HCT116 (cell line): ENCODE results near the gene CARMIL1. TPM values are rescaled to one million over a fixed set of nuclear protein-coding genes. Genes with fewer than 3 reads are reported as not detected.

Experiments
- ATAC-seq: fragments of 200-7000 bp; cut with Tn5 transposase; 2 replicates; pipeline ENCODE4 v1.9.1; 2020; ENCODE audit warnings: mild to moderate bottlenecking, moderate library complexity
- BruUV-seq: library from RNA; stranded (reverse); fragments of 400-500 nt; replicated peaks from 2 replicates; lab custom pipeline; 2021; lab: Mats Ljungman, UMichigan
- CTCF ChIA-PET: fragments of 300-600 bp; sonication (Branson Sonifier 250); formaldehyde crosslinking; loops from one replicate; lab custom pipeline; 2021; ENCODE audit warnings: antibody characterized with exemption; lab: Charles Lee
- POLR2A ChIA-PET: fragments of 300-600, 350-600 bp; sonication (Branson Sonifier 250); formaldehyde crosslinking; loops from one replicate; lab custom pipeline; 2021; ENCODE audit warnings: antibody characterized with exemption; lab: Charles Lee
- RAD21 ChIA-PET, 2 experiments: fragments of 300-600 bp; sonication (Branson Sonifier 250); formaldehyde crosslinking; loops; one replicate each; lab custom pipeline; 2023; ENCODE audit warnings: low total read pairs in 2 of 2; ENCODE audit not compliant: uncharacterized antibody in 2 of 2, unreplicated experiment in 2 of 2, low non-redundant PET in 1 of 2; lab: Charles Lee
- DNase-seq: peaks from one replicate; pipeline ENCODE4 v3.0.0-alpha.2; 2010; ENCODE audit warnings: low read depth, low spot score
- H2AFZ ChIP-seq: fragments of 200-600 bp; shearing (Covaris generic), sonication (generic); 2 replicates; pipeline ENCODE4 v1.6.1; 2017; ENCODE audit warnings: low read depth, mixed run types, mixed read lengths, antibody characterized with exemption, low read length; ENCODE audit not compliant: poor library complexity, severe bottlenecking
- H3K27ac ChIP-seq: 2 replicates; pipeline ENCODE4 v1.5.1; 2012; ENCODE audit warnings: low read depth, low read length
- H3K27me3 ChIP-seq: fragments of 200-600 bp; sonication (generic); 2 replicates; pipeline ENCODE4 v1.6.1; 2016; ENCODE audit warnings: mixed run types, low read length, mixed read lengths; ENCODE audit not compliant: insufficient read depth
- H3K36me3 ChIP-seq, 2 experiments: fragments of 200-500 bp in 1 of 2; fragments of 200-600 bp in 1 of 2; sonication (Bioruptor generic) in 1 of 2; sonication (generic) in 1 of 2; 2 replicates each; pipeline versions ENCODE4 v1.5.1 to v1.6.1; 2014 to 2016; ENCODE audit warnings: low read length in 2 of 2, inconsistent platforms in 1 of 2, mixed read lengths in 1 of 2, mixed run types in 1 of 2; ENCODE audit not compliant: insufficient read depth in 2 of 2, control insufficient read depth in 1 of 2
- H3K4me1 ChIP-seq, 2 experiments: fragments of 200-600 bp in 1 of 2; sonication (generic) in 1 of 2; 2 replicates each; pipeline versions ENCODE4 v1.5.1 to v1.6.1; 2012 to 2017; ENCODE audit warnings: low read length in 2 of 2, inconsistent platforms in 1 of 2, mild to moderate bottlenecking in 1 of 2, mixed read lengths in 1 of 2, mixed run types in 1 of 2, moderate library complexity in 1 of 2; ENCODE audit not compliant: insufficient read depth in 2 of 2, control insufficient read depth in 1 of 2
- H3K4me2 ChIP-seq: fragments of 200-600 bp; sonication (generic); 2 replicates; pipeline ENCODE4 v1.6.1; 2017; ENCODE audit warnings: mixed run types, low read length, mixed read lengths
- H3K4me3 ChIP-seq, 2 experiments: fragments of 200-600 bp in 1 of 2; sonication (generic) in 1 of 2; replicated peaks in 1 of 2; 2 replicates each; pipeline ENCODE4 v1.5.1; 2011 to 2016; ENCODE audit warnings: low read length in 2 of 2, control low read depth in 1 of 2, low read depth in 1 of 2, mild to moderate bottlenecking in 1 of 2, mixed read lengths in 1 of 2, mixed run types in 1 of 2
- H3K79me2 ChIP-seq: fragments of 200-600 bp; sonication (generic); 2 replicates; pipeline ENCODE4 v1.6.1; 2017; ENCODE audit warnings: mild to moderate bottlenecking, mixed run types, low read length, moderate library complexity, mixed read lengths; ENCODE audit not compliant: insufficient read depth
- H3K9ac ChIP-seq: fragments of 200-600 bp; sonication (generic); 2 replicates; pipeline ENCODE4 v1.6.1; 2016; ENCODE audit warnings: low read length, mixed read lengths
- H3K9me2 ChIP-seq: fragments of 200-600 bp; sonication (generic), shearing (Covaris generic); 2 replicates; pipeline ENCODE4 v1.6.1; 2017; ENCODE audit warnings: mixed run types, mild to moderate bottlenecking, moderate library complexity; ENCODE audit not compliant: insufficient read depth
- H3K9me3 ChIP-seq, 2 experiments: fragments of 200-500 bp in 1 of 2; fragments of 200-600 bp in 1 of 2; sonication (Bioruptor generic) in 1 of 2; sonication (generic) in 1 of 2; 2 replicates each; pipeline ENCODE4 v1.6.1; 2014 to 2017; ENCODE audit warnings: low read length in 2 of 2, mixed read lengths in 2 of 2, inconsistent platforms in 1 of 2, low read depth in 1 of 2, mild to moderate bottlenecking in 1 of 2, mixed run types in 1 of 2, moderate library complexity in 1 of 2; ENCODE audit not compliant: control insufficient read depth in 1 of 2, insufficient read depth in 1 of 2
- H4K20me1 ChIP-seq: fragments of 200-600 bp; sonication (generic), shearing (Covaris generic); 2 replicates; pipeline ENCODE4 v1.6.1; 2017; ENCODE audit warnings: mixed run types, mild to moderate bottlenecking, moderate library complexity; ENCODE audit not compliant: insufficient read depth
- FOSL1 ChIP-seq: IDR thresholded peaks from 2 replicates; pipeline ENCODE4 v1.6.1; 2012; ENCODE audit warnings: low read depth
- JUND ChIP-seq: IDR thresholded peaks from 2 replicates; pipeline ENCODE4 v1.6.1; 2012
- RAD21 ChIP-seq: IDR thresholded peaks from 2 replicates; pipeline ENCODE4 v1.6.1; 2012; ENCODE audit warnings: low read depth, mild to moderate bottlenecking
- SIN3A ChIP-seq: IDR thresholded peaks from 2 replicates; pipeline ENCODE4 v1.6.1; 2012; ENCODE audit warnings: low read depth
- SP1 ChIP-seq: IDR thresholded peaks from 2 replicates; pipeline ENCODE4 v1.6.1; 2012; ENCODE audit warnings: low read depth
- TCF7L2 ChIP-seq: IDR thresholded peaks from 2 replicates; pipeline ENCODE4 v1.7.0; 2011; ENCODE audit warnings: borderline replicate concordance, inconsistent platforms; ENCODE audit not compliant: insufficient read depth, insufficient read length; ENCODE audit errors: extremely low read depth
- YY1 ChIP-seq: IDR thresholded peaks from 2 replicates; pipeline ENCODE4 v1.6.1; 2011; ENCODE audit warnings: low read length, low read depth, moderate library complexity, mild to moderate bottlenecking; ENCODE audit not compliant: insufficient replicate concordance; ENCODE audit errors: extremely low read depth
- ZFX ChIP-seq: fragments of 450-650 bp; IDR thresholded peaks from 2 replicates; pipeline ENCODE4 v1.6.1; 2017
- intact Hi-C: fragments of 100-400 bp; cut with micrococcal nuclease; formaldehyde crosslinking; loops from 2 replicates; pipeline ENCODE4 v1.10.0; 2022
- total RNA-seq: library from RNA; stranded (reverse); gene quantifications from one replicate; pipeline ENCODE4 v1.2.1, GENCODE V29; 2021; ENCODE audit not compliant: unreplicated experiment
- TF ChIP-seq, protein P1 (sequence below): IDR thresholded peaks from 2 replicates; pipeline ENCODE4 v1.6.1; 2012; ENCODE audit warnings: low read depth
- TF ChIP-seq, protein P2 (sequence below): IDR thresholded peaks from 2 replicates; pipeline ENCODE4 v1.6.1; 2012

The CARMIL1 gene
- total RNA-seq, 1 experiment from 2014 or later: 21.7 TPM

GRCh38 chr6:25297039-25297441 lies 17.9 kb downstream of the CARMIL1 start:
- peaks cover 50% of the 10 kb centered on the region for H3K79me2 ChIP-seq

More at GRCh38 chr6:25297039-25297441, 17.9 kb downstream of the CARMIL1 start:
- ATAC-seq (no peak), DNase-seq (no peak)
- H3K27me3 ChIP-seq: no peaks in the 10 kb centered on the region
- TF ChIP-seq FOSL1 (no peak), YY1 (no peak), RAD21 (no peak), ZFX (no peak), TCF7L2 (no peak), JUND (no peak), SP1 (no peak), SIN3A (no peak)
- TF ChIP-seq, protein P1, sequence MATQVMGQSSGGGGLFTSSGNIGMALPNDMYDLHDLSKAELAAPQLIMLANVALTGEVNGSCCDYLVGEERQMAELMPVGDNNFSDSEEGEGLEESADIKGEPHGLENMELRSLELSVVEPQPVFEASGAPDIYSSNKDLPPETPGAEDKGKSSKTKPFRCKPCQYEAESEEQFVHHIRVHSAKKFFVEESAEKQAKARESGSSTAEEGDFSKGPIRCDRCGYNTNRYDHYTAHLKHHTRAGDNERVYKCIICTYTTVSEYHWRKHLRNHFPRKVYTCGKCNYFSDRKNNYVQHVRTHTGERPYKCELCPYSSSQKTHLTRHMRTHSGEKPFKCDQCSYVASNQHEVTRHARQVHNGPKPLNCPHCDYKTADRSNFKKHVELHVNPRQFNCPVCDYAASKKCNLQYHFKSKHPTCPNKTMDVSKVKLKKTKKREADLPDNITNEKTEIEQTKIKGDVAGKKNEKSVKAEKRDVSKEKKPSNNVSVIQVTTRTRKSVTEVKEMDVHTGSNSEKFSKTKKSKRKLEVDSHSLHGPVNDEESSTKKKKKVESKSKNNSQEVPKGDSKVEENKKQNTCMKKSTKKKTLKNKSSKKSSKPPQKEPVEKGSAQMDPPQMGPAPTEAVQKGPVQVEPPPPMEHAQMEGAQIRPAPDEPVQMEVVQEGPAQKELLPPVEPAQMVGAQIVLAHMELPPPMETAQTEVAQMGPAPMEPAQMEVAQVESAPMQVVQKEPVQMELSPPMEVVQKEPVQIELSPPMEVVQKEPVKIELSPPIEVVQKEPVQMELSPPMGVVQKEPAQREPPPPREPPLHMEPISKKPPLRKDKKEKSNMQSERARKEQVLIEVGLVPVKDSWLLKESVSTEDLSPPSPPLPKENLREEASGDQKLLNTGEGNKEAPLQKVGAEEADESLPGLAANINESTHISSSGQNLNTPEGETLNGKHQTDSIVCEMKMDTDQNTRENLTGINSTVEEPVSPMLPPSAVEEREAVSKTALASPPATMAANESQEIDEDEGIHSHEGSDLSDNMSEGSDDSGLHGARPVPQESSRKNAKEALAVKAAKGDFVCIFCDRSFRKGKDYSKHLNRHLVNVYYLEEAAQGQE: no peak
- TF ChIP-seq, protein P2, sequence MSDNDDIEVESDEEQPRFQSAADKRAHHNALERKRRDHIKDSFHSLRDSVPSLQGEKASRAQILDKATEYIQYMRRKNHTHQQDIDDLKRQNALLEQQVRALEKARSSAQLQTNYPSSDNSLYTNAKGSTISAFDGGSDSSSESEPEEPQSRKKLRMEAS: no peak
- H3K36me3 ChIP-seq: no peaks in the 10 kb centered on the region
- no TSS peak for BruUV-seq
- H4K20me1 ChIP-seq: no peaks in the 10 kb centered on the region
- POLR2A ChIA-PET: interaction anchor here (1.4 kb wide), 1 partner anchor 18 kb away, joined by 6 read pairs; the partner anchor contains the start of gene CARMIL1
- H3K27ac ChIP-seq: no peak overlapping the region
- intact Hi-C loops: no loop called here
- H3K4me2 ChIP-seq: no peak overlapping the region
- H3K9me2 ChIP-seq: no peaks in the 10 kb centered on the region
- H3K9me3 ChIP-seq: no peaks in the 10 kb centered on the region
- RAD21 ChIA-PET: no interaction called here
- no peaks in the 10 kb centered on the region for H3K4me1 ChIP-seq
- H2AFZ ChIP-seq: no peak overlapping the region
- H3K9ac ChIP-seq: no peak overlapping the region
- H3K4me3 ChIP-seq: no peak overlapping the region
- CTCF ChIA-PET: no interaction called here
